Measurements from ENCODE around the gene COL9A2.

COL9A2 gene

DNA sequence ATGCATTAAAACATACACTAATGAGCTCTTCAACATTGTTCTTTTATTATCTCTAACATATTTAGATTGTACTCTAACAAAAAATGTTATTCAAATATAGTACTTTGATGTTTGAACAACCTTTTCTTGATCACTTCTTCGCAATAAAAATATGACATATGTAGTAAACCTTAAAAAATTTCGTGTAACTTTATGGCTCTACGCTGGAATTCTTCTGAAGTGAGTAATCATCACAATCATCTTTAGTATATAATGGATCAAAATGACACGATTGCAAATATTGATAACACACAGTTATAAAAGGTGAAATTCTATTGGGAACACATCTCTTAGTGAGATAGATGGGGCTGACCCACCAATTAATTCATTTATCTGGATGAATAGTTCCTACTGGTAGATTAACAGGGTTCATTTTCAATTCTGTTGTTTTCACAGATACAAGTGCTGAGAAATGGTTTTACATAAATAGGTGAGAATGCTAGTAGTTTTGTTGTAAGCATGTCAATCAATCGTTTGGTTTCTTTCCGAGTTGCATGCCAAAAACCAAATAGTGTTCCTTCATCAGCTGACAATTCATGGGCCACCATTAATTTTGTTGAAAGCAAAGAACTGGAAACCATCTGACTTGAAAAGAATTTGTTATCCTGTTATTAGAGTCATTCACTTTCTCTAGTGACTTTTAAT is 60.5 kb downstream of the COL9A2 start:
- no peak for DNase-seq

DNA sequence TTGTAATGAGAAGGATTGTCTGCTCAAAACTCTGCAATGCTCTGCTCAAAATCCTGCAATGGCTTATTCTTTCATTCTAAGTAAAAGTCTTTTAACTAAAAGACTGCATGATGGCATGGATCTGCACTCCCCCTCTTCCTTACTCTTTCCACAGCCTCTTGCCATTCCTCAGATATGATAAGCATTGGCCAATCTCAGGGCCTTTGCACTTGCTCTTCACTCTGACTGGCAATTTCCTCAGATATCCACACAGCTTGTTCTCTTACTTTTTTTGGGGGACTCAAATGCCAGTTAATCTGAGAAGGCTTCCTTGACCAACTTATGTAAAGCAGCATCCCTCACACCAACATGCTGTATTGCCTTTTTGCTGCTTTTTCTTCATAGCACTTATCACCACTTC is 61.9 kb downstream of the COL9A2 start:
- DNase-seq: no peak

DNA sequence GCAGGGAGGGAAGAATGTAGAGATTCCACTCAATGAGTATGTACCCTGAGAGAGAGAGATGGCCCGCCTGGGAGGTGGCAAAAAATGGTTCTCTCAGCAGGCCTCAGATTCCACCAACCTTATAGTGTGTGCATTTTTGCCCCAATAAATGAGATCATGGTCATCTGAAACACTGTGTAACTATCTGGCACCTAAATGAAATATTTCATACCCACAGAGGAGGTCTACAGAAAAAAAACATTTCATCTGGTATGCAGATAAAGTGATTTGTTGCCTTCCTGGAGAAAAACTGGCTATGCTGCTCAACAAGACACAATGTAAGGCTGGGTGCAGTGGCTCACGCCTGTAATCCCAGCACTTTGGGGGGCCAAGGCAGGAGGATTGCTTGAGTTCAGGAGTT is 64.5 kb downstream of the COL9A2 start:
- no peak for DNase-seq

DNA sequence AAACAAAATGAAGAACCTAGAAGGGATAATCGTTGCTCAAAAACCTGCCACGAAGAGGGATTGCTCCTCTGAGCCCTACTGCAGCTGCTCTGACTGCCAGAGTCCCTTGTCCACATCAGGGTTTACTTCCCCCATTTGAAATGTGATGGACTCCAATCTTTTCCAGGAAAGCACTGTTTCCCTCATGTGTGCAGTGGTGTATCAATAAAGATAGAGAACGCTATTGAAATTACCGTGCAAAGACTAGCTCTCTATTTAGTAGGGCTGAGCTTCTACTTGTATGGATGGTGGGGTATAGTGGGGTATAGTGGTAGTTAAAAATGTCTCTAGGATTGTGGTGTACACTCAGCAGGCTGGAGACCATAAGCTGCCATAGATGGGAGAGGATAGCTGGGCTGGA is 65.6 kb downstream of the COL9A2 start:
- no peak for DNase-seq
